Ammon's horn (tissue), 1 donor: ENCODE results near the gene CSAD.
"Not testable (repeated sequence)": the region's sequence is repeated elsewhere in the genome, so short reads cannot be mapped to it uniquely, and the experiment has no call there.

Experiments
- DNase-seq: peaks from one replicate; pipeline ENCODE4 v3.0.0-alpha.2; 2016; ENCODE audit warnings: low spot score

Gene CSAD

GRCh38 chr12:53179687-53180219, 972 bp downstream of the CSAD start:
- peak; percentile 30 for DNase-seq

GRCh38 chr12:53178803-53179202, 1.9 kb downstream of the CSAD start:
- DNase-seq, result not testable (repeated sequence)

GRCh38 chr12:53177447-53177846, 3.3 kb downstream of the CSAD start:
- not testable (repeated sequence) for DNase-seq

GRCh38 chr12:53176750-53177149, 4.0 kb downstream of the CSAD start:
- DNase-seq, result no peak

GRCh38 chr12:53174881-53175491, 5.7 kb downstream of the CSAD start:
- no peak for DNase-seq

- no peak for DNase-seq
Observed at GRCh38 chr12:53173085-53173715, 7.5 kb downstream of the CSAD start.

- no peak for DNase-seq
Observed at GRCh38 chr12:53172352-53172751, 8.4 kb downstream of the CSAD start.

- no peak for DNase-seq
Observed at GRCh38 chr12:53171725-53172329, 8.9 kb downstream of the CSAD start.

GRCh38 chr12:53170876-53171724, 9.6 kb downstream of the CSAD start:
- DNase-seq, result no peak

- DNase-seq, result no peak
Observed at GRCh38 chr12:53170215-53170614, 10.5 kb downstream of the CSAD start.

- DNase-seq, result no peak
Observed at GRCh38 chr12:53169644-53170043, 11.1 kb downstream of the CSAD start.

- no peak for DNase-seq
Observed at GRCh38 chr12:53166837-53167236, 13.9 kb downstream of the CSAD start.

GRCh38 chr12:53163008-53163407, 17.7 kb downstream of the CSAD start:
- not testable (repeated sequence) for DNase-seq

- no peak for DNase-seq
Observed at GRCh38 chr12:53161119-53161911, 19.4 kb downstream of the CSAD start.

GRCh38 chr12:53160673-53161072, 20.1 kb downstream of the CSAD start:
- DNase-seq, result no peak

- no peak for DNase-seq
Observed at GRCh38 chr12:53160000-53160399, 20.7 kb downstream of the CSAD start.

- peak; percentile 84 for DNase-seq
Observed at GRCh38 chr12:53159195-53159839, 21.4 kb downstream of the CSAD start.

GRCh38 chr12:53152390-53152789, 28.3 kb downstream of the CSAD start:
- no peak for DNase-seq

GRCh38 chr12:53151039-53151438, 29.7 kb downstream of the CSAD start:
- no peak for DNase-seq

- no peak for DNase-seq
Observed at GRCh38 chr12:53147653-53148052, 33.1 kb downstream of the CSAD start.

GRCh38 chr12:53147181-53147580, 33.5 kb downstream of the CSAD start:
- DNase-seq, result no peak
